Mesodermal cell (in vitro differentiated cells): ENCODE measurements around the gene IL17D.

ENCODE experiments used
- H3K27ac ChIP-seq: 2 replicates; pipeline ENCODE4 v1.7.0; 2013; ENCODE audit warnings: mild to moderate bottlenecking, low read depth, low read length, moderate library complexity; ENCODE audit not compliant: severe bottlenecking
- H3K36me3 ChIP-seq: 2 replicates; pipeline ENCODE4 v1.7.1; 2013; ENCODE audit warnings: mild to moderate bottlenecking, low read length, moderate library complexity; ENCODE audit not compliant: control insufficient read depth, insufficient read depth
- H3K4me1 ChIP-seq: one replicate; pipeline ENCODE4 v1.7.1; 2013; ENCODE audit warnings: mild to moderate bottlenecking, low read length; ENCODE audit not compliant: insufficient read depth, control insufficient read depth, poor library complexity, severe bottlenecking
- H3K4me3 ChIP-seq: 2 replicates; pipeline ENCODE4 v1.7.0; 2013; ENCODE audit warnings: low read length, control low read depth, mild to moderate bottlenecking; ENCODE audit not compliant: insufficient read depth, poor library complexity, severe bottlenecking; ENCODE audit errors: extremely low read depth
- H3K9me3 ChIP-seq: 2 replicates; pipeline ENCODE4 v1.7.1; 2013; ENCODE audit warnings: mild to moderate bottlenecking, low read length, moderate library complexity; ENCODE audit not compliant: control insufficient read depth
- WGBS, 2 experiments: methylation state at CpG; one replicate each; pipeline ENCODE4 v1.1.5; 2013; ENCODE audit warnings: missing lambda C conversion rate in 2 of 2; ENCODE audit not compliant: insufficient coverage in 2 of 2; 5-methylcytosine and 5-hydroxymethylcytosine counted together

The IL17D gene

GRCh38 chr13:20709369-20709768 is 5.9 kb downstream of the IL17D start:
- H3K4me1 ChIP-seq = peaks cover 15% of the 10 kb centered on the region
- H3K4me3 ChIP-seq = no peak overlapping the region
- H3K27ac ChIP-seq = no peak overlapping the region
- H3K9me3 ChIP-seq = no peaks in the 10 kb centered on the region
- H3K36me3 ChIP-seq = no peaks in the 10 kb centered on the region
- 95 to 100% methylated on average over 1 to 5 of the region's 8 CpGs for WGBS, 2 experiments

GRCh38 chr13:20709782-20710181 is 6.3 kb downstream of the IL17D start:
- Histone ChIP-seq H3K27ac (no peak overlapping the region), H3K36me3 (no peaks in the 10 kb centered on the region), H3K9me3 (no peaks in the 10 kb centered on the region), H3K4me1 (peaks cover 19% of the 10 kb centered on the region), H3K4me3 (no peak overlapping the region)
- 45 to 81% methylated on average over 2 to 3 of the region's 4 CpGs for WGBS, 2 experiments

- H3K9me3 ChIP-seq = no peaks in the 10 kb centered on the region
- WGBS, 2 experiments = 82 to 90% methylated on average over 11 to 13 of the region's 13 CpGs
Observed at GRCh38 chr13:20711301-20712044, 8.0 kb downstream of the IL17D start.

GRCh38 chr13:20713014-20713376 is 9.5 kb downstream of the IL17D start:
- WGBS, 2 experiments = 57 to 62% methylated on average over 6 to 10 of the region's 11 CpGs
- Histone ChIP-seq H3K4me3 (no peak overlapping the region), H3K27ac (no peak overlapping the region)

More at GRCh38 chr13:20711301-20712044, 8.0 kb downstream of the IL17D start:
- Histone ChIP-seq H3K36me3 (no peaks in the 10 kb centered on the region), H3K27ac (no peak overlapping the region), H3K4me3 (no peak overlapping the region), H3K4me1 (peaks cover 21% of the 10 kb centered on the region)

GRCh38 chr13:20713751-20714150 is 10.3 kb downstream of the IL17D start:
- no peaks in the 10 kb centered on the region for H3K9me3 ChIP-seq
- no peak overlapping the region for H3K27ac ChIP-seq
- no peaks in the 10 kb centered on the region for H3K36me3 ChIP-seq
- H3K4me1 ChIP-seq = peaks cover 24% of the 10 kb centered on the region
- WGBS, 2 experiments = 79 to 83% methylated on average over 8 to 11 of the region's 11 CpGs
- H3K4me3 ChIP-seq = no peak overlapping the region

More at GRCh38 chr13:20713014-20713376, 9.5 kb downstream of the IL17D start:
- H3K9me3 ChIP-seq = no peaks in the 10 kb centered on the region
- H3K4me1 ChIP-seq = peaks cover 24% of the 10 kb centered on the region
- H3K36me3 ChIP-seq = no peaks in the 10 kb centered on the region

- Histone ChIP-seq H3K36me3 (no peaks in the 10 kb centered on the region), H3K27ac (no peak overlapping the region), H3K4me1 (peaks cover 24% of the 10 kb centered on the region), H3K4me3 (no peak overlapping the region), H3K9me3 (no peaks in the 10 kb centered on the region)
- 90 to 93% methylated on average over 7 to 8 of the region's 8 CpGs for WGBS, 2 experiments
Observed at GRCh38 chr13:20714161-20714560, 10.7 kb downstream of the IL17D start.

- Histone ChIP-seq H3K9me3 (no peaks in the 10 kb centered on the region), H3K27ac (no peak overlapping the region), H3K36me3 (no peaks in the 10 kb centered on the region), H3K4me3 (no peak overlapping the region), H3K4me1 (peaks cover 24% of the 10 kb centered on the region)
- 83 to 89% methylated on average over 5 to 6 of the region's 9 CpGs for WGBS, 2 experiments
Observed at GRCh38 chr13:20714563-20715329, 11.2 kb downstream of the IL17D start.

- Histone ChIP-seq H3K4me3 (no peak overlapping the region), H3K4me1 (peaks cover 24% of the 10 kb centered on the region), H3K27ac (no peak overlapping the region), H3K36me3 (no peaks in the 10 kb centered on the region), H3K9me3 (no peaks in the 10 kb centered on the region)
- 94 to 95% methylated on average over 5 of the region's 6 CpGs for WGBS, 2 experiments
Observed at GRCh38 chr13:20715330-20715712, 11.8 kb downstream of the IL17D start.

- 39 to 58% methylated on average over 14 to 15 of the region's 15 CpGs for WGBS, 2 experiments
- peaks cover 29% of the 10 kb centered on the region for H3K4me1 ChIP-seq
- no peak overlapping the region for H3K4me3 ChIP-seq
- no peak overlapping the region for H3K27ac ChIP-seq
- H3K9me3 ChIP-seq = no peaks in the 10 kb centered on the region
- H3K36me3 ChIP-seq = no peaks in the 10 kb centered on the region
Observed at GRCh38 chr13:20716951-20717350, 13.5 kb downstream of the IL17D start.

GRCh38 chr13:20717581-20718542 is 14.4 kb downstream of the IL17D start:
- H3K27ac ChIP-seq = no peak overlapping the region

More at GRCh38 chr13:20717581-20718542, 14.4 kb downstream of the IL17D start:
- Histone ChIP-seq H3K4me1 (peaks cover 28% of the 10 kb centered on the region), H3K9me3 (no peaks in the 10 kb centered on the region), H3K36me3 (no peaks in the 10 kb centered on the region), H3K4me3 (no peak overlapping the region)
- 91 to 93% methylated on average over 35 to 39 of the region's 44 CpGs for WGBS, 2 experiments
